IPS DF 4.7 (cell line): ENCODE measurements around the gene HAGHL.
"Not testable (repeated sequence)": the region's sequence is repeated elsewhere in the genome, so short reads cannot be mapped to it uniquely, and the experiment has no call there.

Source experiments
- DNase-seq: peaks from one replicate; pipeline ENCODE4 v3.0.0-alpha.2; 2013; ENCODE audit warnings: low spot score; ENCODE audit errors: extremely low read depth

Gene HAGHL

DNA sequence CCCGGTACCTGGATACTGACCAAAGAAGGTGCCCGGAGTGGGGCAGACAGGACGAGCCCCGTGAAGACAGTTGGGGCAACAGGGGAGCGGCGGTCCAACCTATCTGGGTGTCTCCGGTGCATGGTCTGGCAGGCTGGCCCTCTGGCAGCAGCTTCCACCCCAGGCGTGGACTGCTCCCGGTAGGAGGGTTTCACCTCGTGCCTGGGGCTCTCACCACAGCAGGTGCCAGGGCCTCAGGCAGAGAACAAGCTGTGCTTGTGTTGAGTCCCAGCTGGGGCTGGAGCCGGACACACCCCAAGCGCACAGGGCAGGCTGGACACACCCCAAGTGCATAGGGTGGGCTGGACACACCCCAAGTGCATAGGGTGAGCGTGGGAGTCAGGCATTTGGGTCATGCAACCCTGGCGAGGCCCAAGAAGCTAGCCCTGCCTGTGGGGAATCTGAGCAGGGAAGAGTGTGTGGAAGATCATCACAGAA lies 19.8 kb upstream of the HAGHL start:
- DNase-seq, result no peak

DNA sequence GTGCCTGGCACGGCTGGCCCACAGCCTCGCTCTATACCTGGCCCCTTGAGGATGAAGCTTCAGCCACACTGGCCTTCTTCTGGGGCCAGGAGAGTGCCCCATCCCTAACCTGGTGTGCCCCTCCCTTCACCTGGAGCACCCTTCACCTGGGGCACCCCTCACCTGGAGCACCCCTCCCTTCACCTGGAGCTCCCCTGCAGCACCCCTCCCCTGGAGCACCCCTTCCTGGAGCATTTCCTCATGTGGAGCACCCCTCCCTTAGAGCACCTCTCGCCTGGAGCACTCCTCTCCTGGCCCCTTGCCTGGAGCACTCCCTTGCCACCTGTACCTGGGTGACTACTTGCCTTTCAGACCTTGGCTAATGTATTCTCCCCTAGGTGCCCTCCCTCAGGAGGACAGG lies 18.9 kb upstream of the HAGHL start:
- DNase-seq, result no peak

- DNase-seq, result no peak
Observed at GRCh38 chr16:708959-709358, 17.9 kb upstream of the HAGHL start.

GRCh38 chr16:709566-710499 lies 17.1 kb upstream of the HAGHL start:
- no peak for DNase-seq

DNA sequence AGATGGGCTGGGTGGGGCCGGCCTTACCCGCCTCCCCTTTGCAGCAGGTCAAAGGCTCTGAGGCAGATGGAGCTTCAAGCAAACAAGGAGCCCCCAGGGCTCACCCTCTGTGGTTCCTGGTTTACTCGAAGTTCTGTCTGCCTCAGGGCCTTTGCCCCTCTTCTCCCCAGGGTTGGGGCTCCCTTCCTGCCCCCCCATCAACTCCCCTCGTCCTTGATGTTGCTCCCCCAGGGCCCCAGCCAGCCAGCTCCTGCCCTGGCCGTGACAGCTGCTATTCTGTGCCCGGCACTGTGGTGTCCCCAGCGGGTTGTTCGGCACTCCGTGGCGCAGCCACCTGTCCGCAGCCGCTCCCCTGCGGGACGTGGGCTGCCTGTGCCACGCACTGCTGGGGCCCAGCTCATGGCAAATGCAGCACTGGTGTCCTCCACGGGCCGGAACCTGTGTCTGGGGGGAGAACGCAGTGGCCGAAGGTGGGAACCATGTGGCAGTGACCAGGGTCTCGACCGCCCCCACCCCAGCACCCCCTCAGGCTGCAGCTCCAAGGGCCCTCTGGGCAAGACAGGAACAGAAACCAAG lies 16.3 kb upstream of the HAGHL start:
- DNase-seq, result no peak

- DNase-seq, result no peak
Observed at GRCh38 chr16:711084-711483, 15.8 kb upstream of the HAGHL start.

DNA sequence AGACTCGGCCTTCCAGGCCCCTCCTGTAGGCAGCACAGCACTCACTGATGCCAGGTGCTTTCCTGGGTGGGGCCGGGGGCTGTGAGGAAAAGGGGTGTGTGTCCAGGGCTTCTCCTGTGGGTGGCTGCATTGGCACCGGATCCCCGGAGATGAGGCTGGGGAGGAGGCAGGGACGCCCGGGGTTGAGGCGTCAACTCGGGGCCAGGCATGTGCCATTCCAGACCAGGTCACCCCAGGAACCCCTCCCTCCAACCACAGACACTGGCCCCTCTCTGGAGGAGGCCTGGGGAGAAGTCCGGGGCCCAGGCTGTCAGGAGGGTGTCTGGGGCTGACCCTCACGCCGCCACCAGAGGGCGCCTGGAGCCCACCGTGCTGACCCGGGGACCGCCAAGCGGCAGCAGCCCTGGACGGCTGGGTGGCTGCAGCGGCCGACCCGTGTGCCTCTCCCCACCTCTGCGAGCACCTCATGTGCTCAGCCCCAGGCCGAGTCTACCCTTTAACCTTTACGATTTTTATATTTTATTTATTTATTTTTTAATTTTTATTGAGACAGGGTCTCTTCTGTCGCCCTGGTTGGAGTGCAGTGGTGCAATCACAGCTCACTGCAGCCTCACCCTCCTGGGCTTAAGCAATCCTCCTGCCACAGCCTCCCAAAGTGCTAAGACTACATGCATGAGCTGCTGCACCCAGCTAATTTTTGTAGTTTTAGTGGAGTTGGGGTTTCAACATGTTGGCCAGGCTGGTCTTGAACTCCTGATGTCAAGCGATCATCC lies 15.2 kb upstream of the HAGHL start:
- DNase-seq, result no peak

DNA sequence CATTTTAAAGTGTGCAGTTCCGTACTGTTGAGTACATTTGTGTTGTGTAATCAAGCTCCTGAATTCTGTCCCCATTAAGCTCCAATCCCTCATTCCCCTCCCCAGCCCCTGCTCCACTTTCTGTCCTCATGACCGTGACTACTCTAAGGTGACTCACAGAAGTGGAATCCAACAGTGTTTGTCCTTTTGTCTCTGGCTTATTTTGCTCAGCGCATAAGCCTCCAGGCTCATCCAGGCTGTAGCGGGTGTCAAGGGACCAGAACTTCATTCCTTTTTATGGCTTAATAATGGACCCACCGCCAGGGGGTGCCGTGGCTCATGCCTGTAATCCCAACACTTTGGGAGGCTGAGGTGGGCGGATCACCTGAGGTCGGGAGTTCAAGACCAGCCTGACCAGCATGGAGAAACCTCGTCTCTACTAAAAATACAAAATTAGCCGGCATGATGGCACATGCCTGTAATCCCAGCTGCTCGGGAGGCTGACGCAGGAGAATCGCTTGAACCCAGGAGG lies 14.1 kb upstream of the HAGHL start:
- DNase-seq, result not testable (repeated sequence)

GRCh38 chr16:714079-714478 lies 12.8 kb upstream of the HAGHL start:
- DNase-seq, result no peak

DNA sequence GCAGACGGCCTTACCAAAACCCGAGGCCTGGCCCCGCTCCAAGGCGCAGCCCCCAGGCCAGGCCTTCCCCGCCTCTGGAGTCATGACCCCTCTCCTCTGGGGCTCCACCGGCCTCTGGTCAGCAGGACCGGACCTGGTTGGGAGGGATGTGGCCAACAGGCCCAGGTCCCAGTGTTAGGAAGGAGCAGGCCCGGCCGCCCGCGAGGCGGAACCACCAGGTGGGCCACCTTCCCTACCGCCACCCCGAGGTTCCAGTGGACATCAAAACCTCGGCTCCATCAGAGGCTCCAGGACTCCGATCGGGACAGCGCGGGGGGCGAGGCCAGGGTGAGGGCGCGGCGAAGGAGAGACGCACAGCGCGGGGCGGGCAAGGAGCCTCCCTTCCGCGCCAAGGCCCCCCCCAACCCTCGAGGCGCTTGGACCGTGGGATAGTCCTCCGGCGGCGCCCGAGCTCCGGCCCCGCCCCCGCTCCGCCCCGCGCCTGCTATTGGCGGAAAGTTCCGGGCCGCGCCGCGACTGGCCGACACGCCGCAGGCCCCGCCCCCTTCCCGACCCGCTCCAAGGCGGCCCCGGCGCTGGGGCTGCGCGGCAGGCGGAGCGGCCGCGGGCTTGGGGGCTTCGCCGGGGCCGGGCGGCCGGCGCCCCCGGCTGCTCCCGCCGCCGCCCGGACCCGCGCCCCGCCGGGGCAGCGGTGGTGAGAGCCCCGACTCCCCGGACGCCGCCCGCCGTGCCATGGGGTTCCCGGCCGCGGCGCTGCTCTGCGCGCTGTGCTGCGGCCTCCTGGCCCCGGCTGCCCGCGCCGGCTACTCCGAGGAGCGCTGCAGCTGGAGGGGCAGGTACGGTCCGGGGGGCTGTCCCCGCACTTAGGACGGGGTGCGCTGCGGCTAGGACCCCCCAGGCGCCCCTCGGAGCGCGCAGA lies 12.1 kb upstream of the HAGHL start, which contains the start of gene METRN:
Gene METRN (plus strand): TSS at position 561 of the 919 bp plus-strand sequence. CDS start 172 bp downstream, at position 733.
- DNase-seq, result no peak

- no peak for DNase-seq
Observed at GRCh38 chr16:715477-716199, 11.3 kb upstream of the HAGHL start.

- no peak for DNase-seq
Observed at GRCh38 chr16:716200-716568, 10.7 kb upstream of the HAGHL start.

DNA sequence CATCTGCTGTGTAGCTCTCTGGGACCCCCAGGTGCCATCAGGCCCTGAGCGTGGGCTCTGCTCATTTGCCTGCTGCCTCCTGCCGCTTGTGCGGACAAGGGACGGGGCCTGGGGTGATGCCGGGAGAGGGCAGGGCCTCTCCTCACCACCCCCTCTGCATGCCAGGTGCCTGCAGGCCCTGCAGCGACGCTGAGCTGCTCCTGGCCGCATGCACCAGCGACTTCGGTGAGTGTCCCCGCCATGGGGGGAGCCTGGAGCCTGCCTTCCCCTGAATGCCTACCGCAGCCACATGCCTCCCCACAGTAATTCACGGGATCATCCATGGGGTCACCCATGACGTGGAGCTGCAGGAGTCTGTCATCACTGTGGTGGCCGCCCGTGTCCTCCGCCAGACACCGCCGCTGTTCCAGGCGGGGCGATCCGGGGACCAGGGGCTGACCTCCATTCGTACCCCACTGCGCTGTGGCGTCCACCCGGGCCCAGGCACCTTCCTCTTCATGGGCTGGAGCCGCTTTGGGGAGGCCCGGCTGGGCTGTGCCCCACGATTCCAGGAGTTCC lies 10.1 kb upstream of the HAGHL start:
- no peak for DNase-seq

- no peak for DNase-seq
Observed at GRCh38 chr16:717450-718245, 9.3 kb upstream of the HAGHL start.

DNA sequence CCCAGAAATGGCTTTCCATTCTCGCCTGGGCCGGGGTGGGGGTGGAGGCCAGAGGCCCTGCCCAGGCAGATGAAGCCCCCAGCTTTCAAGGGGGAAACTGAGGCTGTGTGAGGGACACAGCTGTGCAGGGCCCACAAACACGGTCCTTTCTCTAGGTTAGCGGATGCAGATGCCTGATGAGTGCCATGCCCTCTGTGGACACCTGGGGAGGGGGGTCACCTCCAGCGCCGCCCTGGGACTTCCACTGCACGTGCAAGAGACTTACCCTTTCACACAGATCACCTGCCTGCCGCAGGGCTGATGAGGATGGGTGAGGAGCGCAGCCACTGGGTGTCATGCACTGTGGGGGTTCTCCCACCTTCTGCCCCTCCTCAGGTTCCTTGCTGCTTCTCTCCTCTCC lies 8.5 kb upstream of the HAGHL start:
- no peak for DNase-seq

GRCh38 chr16:718922-719321 lies 8.0 kb upstream of the HAGHL start:
- DNase-seq, result no peak

DNA sequence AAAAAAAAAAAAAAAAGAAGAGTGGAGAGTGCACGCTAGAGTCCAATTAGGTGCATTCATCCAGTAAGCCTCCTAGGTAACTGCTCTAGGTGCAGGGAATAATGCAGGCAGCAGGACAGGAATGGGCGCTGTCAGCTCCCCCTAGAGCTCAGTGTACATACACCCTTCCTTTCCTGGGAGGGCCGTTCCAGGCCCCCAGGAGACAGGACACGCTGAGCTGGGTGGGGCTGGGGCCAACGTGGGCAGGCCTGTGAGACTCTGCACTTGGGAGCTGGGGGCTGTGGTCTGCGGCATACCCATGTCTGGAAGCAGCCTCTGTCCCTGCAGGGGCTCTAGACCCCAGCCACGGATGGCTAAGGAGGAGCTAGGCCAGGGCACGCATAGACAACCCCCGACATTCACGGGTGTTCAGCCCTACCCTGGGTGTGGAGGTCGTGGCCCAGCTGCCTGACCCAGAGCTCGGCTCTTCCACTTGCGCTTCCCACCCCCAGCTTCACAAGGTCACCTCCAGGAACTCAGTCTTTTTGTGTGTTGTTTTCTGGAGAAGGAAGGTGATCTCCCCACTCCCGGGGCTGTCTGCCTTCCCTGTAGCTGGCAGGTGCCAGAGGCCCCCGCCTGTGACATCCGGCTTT lies 7.0 kb upstream of the HAGHL start:
- no peak for DNase-seq

GRCh38 chr16:720447-720989 lies 6.4 kb upstream of the HAGHL start:
- no peak for DNase-seq
